A673 (cell line): Measurements from ENCODE around the gene DPYD. TPM values are rescaled to one million over a fixed set of nuclear protein-coding genes. Genes with fewer than 3 reads are reported as not detected.

Experiments
- BruUV-seq: library from RNA; stranded (reverse); fragments of 400-500 nt; replicated peaks from 2 replicates; lab custom pipeline; 2021; lab: Mats Ljungman, UMichigan
- CTCF ChIA-PET: fragments of 300-600 bp; sonication (Branson Sonifier 250); formaldehyde crosslinking; loops from one replicate; lab custom pipeline; 2022; ENCODE audit warnings: antibody characterized with exemption; lab: Charles Lee
- POLR2A ChIA-PET: fragments of 300-600 bp; sonication (Branson Sonifier 250); formaldehyde crosslinking; loops from one replicate; lab custom pipeline; 2022; ENCODE audit warnings: antibody characterized with exemption; ENCODE audit not compliant: low non-redundant PET; lab: Charles Lee
- DNase-seq: peaks from one replicate; pipeline ENCODE4 v3.0.0-alpha.2; 2015; ENCODE audit warnings: low spot score
- H3K27ac ChIP-seq: fragments of 200-600 bp; sonication (generic); 2 replicates; pipeline ENCODE4 v1.5.1; 2016; ENCODE audit warnings: mixed run types, low read depth, mild to moderate bottlenecking, mixed read lengths, antibody characterized with exemption, low read length; ENCODE audit not compliant: poor library complexity, severe bottlenecking
- H3K27me3 ChIP-seq: fragments of 200-600 bp; sonication (generic); replicated peaks from 2 replicates; pipeline ENCODE4 v1.6.1; 2017; ENCODE audit warnings: mixed run types, low read depth, mild to moderate bottlenecking, mixed read lengths, antibody characterized with exemption, low read length; ENCODE audit not compliant: insufficient read depth, poor library complexity
- H3K36me3 ChIP-seq: fragments of 200-600 bp; sonication (generic); 2 replicates; pipeline ENCODE4 v1.6.1; 2016; ENCODE audit warnings: mixed run types, mild to moderate bottlenecking, mixed read lengths, antibody characterized with exemption, low read length; ENCODE audit not compliant: insufficient read depth, poor library complexity, severe bottlenecking
- H3K4me1 ChIP-seq: fragments of 200-600 bp; sonication (generic); 2 replicates; pipeline ENCODE4 v1.6.1; 2017; ENCODE audit warnings: mixed run types, mild to moderate bottlenecking, mixed read lengths, antibody characterized with exemption, low read length; ENCODE audit not compliant: insufficient read depth, poor library complexity, severe bottlenecking
- H3K4me3 ChIP-seq: fragments of 200-600 bp; sonication (generic); 2 replicates; pipeline ENCODE4 v1.5.1; 2016; ENCODE audit warnings: low read depth, mixed run types, mild to moderate bottlenecking, mixed read lengths, low read length; ENCODE audit not compliant: poor library complexity, severe bottlenecking
- H3K9me3 ChIP-seq: fragments of 200-600 bp; sonication (generic); 2 replicates; pipeline ENCODE4 v1.6.1; 2016; ENCODE audit warnings: mixed run types, low read depth, mild to moderate bottlenecking, mixed read lengths, antibody characterized with exemption, low read length; ENCODE audit not compliant: poor library complexity, severe bottlenecking
- EZH2 ChIP-seq: fragments of 200-600 bp; sonication (generic); IDR thresholded peaks from 2 replicates; pipeline ENCODE4 v1.6.1; 2017; ENCODE audit warnings: borderline replicate concordance, low read depth, mild to moderate bottlenecking, mixed read lengths, antibody characterized with exemption, low read length; ENCODE audit not compliant: poor library complexity, severe bottlenecking
- intact Hi-C: fragments of 100-400 bp; cut with micrococcal nuclease; formaldehyde crosslinking; loops from one replicate; pipeline ENCODE4 v1.10.0; 2022; ENCODE audit not compliant: unreplicated experiment
- total RNA-seq: library from RNA; stranded (reverse); gene quantifications from 2 replicates; pipeline ENCODE4 v1.2.3, GENCODE V29; 2021
- TF ChIP-seq, protein P1 (sequence below): fragments of 300-800, 200-600 bp; sonication (generic); conservative IDR thresholded peaks from 2 replicates; pipeline ENCODE4 v1.5.1; 2017; ENCODE audit warnings: low read depth, mild to moderate bottlenecking, antibody characterized with exemption, low read length, moderate library complexity, mixed read lengths

Gene DPYD
- total RNA-seq, 1 experiment from 2014 or later: 13.4 TPM

DNA sequence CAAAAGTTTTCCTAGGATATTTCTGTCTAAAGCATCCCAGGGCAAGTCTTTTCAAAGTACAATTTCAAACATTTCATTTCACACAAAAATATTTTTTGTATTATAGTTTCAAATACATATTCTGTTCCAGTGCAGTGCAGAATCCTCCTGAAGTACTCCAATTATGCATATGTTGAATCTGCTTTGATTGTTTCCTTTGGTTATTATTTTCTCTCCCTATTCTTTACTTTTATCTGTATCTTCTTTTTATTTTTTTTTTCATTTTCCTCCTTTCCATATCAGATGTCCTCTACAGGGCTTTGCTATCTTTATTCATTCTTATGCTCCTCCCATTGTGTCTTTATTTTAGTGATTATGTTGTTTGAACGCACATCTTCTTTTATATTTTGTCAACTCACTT lies 274.8 kb downstream of the DPYD start:
- ChIA-PET POLR2A (no interaction called here), CTCF (no interaction called here)
- no peaks in the 10 kb centered on the region for H3K27me3 ChIP-seq
- no peaks in the 10 kb centered on the region for H3K36me3 ChIP-seq
- no peak for DNase-seq
- H3K4me3 ChIP-seq: no peak overlapping the region
- H3K4me1 ChIP-seq: peaks cover 5% of the 10 kb centered on the region
- intact Hi-C loops: no loop called here
- peaks cover 11% of the 10 kb centered on the region for H3K9me3 ChIP-seq
- TF ChIP-seq, protein P1, sequence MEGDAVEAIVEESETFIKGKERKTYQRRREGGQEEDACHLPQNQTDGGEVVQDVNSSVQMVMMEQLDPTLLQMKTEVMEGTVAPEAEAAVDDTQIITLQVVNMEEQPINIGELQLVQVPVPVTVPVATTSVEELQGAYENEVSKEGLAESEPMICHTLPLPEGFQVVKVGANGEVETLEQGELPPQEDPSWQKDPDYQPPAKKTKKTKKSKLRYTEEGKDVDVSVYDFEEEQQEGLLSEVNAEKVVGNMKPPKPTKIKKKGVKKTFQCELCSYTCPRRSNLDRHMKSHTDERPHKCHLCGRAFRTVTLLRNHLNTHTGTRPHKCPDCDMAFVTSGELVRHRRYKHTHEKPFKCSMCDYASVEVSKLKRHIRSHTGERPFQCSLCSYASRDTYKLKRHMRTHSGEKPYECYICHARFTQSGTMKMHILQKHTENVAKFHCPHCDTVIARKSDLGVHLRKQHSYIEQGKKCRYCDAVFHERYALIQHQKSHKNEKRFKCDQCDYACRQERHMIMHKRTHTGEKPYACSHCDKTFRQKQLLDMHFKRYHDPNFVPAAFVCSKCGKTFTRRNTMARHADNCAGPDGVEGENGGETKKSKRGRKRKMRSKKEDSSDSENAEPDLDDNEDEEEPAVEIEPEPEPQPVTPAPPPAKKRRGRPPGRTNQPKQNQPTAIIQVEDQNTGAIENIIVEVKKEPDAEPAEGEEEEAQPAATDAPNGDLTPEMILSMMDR: no peak
- TF ChIP-seq EZH2: no peak
- BruUV-seq: no TSS peak
- no peak overlapping the region for H3K27ac ChIP-seq

DNA sequence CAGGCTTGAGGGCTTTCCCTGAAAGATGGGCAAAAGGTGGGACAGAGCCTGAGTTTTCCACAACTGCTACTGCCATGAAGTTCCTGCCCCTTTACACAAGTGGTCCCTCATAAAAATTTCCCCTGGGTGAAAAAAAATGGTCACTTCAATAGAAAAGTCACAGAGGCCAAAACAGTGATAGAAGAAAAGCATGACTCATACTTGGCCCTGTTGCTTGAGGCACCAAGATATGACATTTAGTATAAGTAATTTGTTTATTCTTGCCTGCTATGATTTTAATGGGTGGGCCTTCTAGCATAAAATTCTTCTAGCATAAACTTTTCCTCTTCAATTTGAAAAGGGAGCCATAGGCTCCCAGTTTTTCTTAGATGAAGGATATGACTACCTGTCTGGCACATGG lies 280.2 kb downstream of the DPYD start:
- Histone ChIP-seq H3K4me1 (no peaks in the 10 kb centered on the region), H3K36me3 (no peaks in the 10 kb centered on the region), H3K4me3 (no peak overlapping the region), H3K9me3 (no peaks in the 10 kb centered on the region), H3K27ac (no peak overlapping the region), H3K27me3 (no peaks in the 10 kb centered on the region)
- ChIA-PET POLR2A (no interaction called here), CTCF (no interaction called here)
- no peak for DNase-seq
- TF ChIP-seq EZH2: no peak
- TF ChIP-seq, protein P1: no peak
- BruUV-seq: no TSS peak
- intact Hi-C loops: no loop called here

DNA sequence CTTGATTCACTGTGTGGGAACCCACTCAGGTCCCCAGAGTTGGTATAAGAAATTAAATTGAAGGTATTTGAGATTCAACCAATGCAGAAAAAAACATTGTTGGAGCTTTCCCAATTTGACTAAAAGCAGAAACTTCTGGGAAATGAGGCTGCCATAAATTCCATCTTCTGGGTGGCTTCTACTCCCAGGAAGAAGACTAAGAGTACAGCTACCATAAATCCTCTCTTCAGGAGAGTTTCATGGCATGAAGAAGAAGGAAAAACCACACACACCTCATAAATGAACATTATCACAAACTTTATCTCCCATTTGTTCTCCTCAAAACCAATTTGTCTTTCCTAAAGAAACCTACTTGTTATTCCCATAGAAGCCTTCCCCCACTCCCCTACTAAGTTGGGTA lies 283.9 kb downstream of the DPYD start:
- H3K4me3 ChIP-seq: no peak overlapping the region
- H3K4me1 ChIP-seq: peaks cover 8% of the 10 kb centered on the region
- no peaks in the 10 kb centered on the region for H3K36me3 ChIP-seq
- no peak for TF ChIP-seq EZH2
- TF ChIP-seq, protein P1: no peak
- no peaks in the 10 kb centered on the region for H3K27me3 ChIP-seq
- intact Hi-C loops: no loop called here
- no peak for DNase-seq
- H3K27ac ChIP-seq: no peak overlapping the region
- POLR2A ChIA-PET: interaction anchor here (0.7 kb wide), 1 partner anchor 31 kb away, joined by 4 read pairs; no protein-coding TSS in a partner anchor
- no peaks in the 10 kb centered on the region for H3K9me3 ChIP-seq
- no TSS peak for BruUV-seq
- CTCF ChIA-PET: no interaction called here
